GM13976 (cell line): Measurements from ENCODE around the gene CYFIP1.

Experiments
- DNase-seq: peaks from one replicate; pipeline ENCODE4 v3.0.0; 2012; ENCODE audit warnings: low spot score
- CTCF ChIP-seq: IDR thresholded peaks from 2 replicates; pipeline ENCODE4 v1.5.1; 2012; ENCODE audit warnings: borderline replicate concordance, mild to moderate bottlenecking; ENCODE audit not compliant: insufficient read depth; ENCODE audit errors: extremely low read depth, missing control alignments, control extremely low read depth
- in situ Hi-C: fragments of 300-500 bp; cut with MboI; formaldehyde crosslinking; loops from one replicate; pipeline ENCODE4 v1.12.0; 2022; ENCODE audit warnings: low sequenced_read_pairs, mixed read lengths, inconsistent platforms; ENCODE audit not compliant: unreplicated experiment

Gene CYFIP1

GRCh38 chr15:22868928-22869327, 111.2 kb downstream of the CYFIP1 start:
- in situ Hi-C loops, result no loop called here

GRCh38 chr15:22868495-22868894, 111.7 kb downstream of the CYFIP1 start:
- in situ Hi-C loops, result no loop called here
- no peak for TF ChIP-seq CTCF
- DNase-seq, result no peak

More at GRCh38 chr15:22868928-22869327, 111.2 kb downstream of the CYFIP1 start:
- DNase-seq, result no peak
- no peak for TF ChIP-seq CTCF

GRCh38 chr15:22867886-22868285, 112.3 kb downstream of the CYFIP1 start:
- TF ChIP-seq CTCF, result no peak
- no peak for DNase-seq
- in situ Hi-C loops, result no loop called here

GRCh38 chr15:22866079-22866478, 114.1 kb downstream of the CYFIP1 start:
- in situ Hi-C loops, result no loop called here
- DNase-seq, result no peak
- TF ChIP-seq CTCF, result no peak

- in situ Hi-C loops, result no loop called here
- TF ChIP-seq CTCF, result no peak
- no peak for DNase-seq
Measured at GRCh38 chr15:22863356-22863755, 116.8 kb downstream of the CYFIP1 start.

- DNase-seq, result no peak
- no peak for TF ChIP-seq CTCF
- in situ Hi-C loops, result no loop called here
Measured at GRCh38 chr15:22861161-22861560, 119.0 kb downstream of the CYFIP1 start.

GRCh38 chr15:22856659-22857058, 123.5 kb downstream of the CYFIP1 start:
- DNase-seq, result no peak
- in situ Hi-C loops, result no loop called here
- TF ChIP-seq CTCF, result no peak
